Measurements from ENCODE around the gene AK2. TPM values are rescaled to one million over a fixed set of nuclear protein-coding genes. Genes with fewer than 3 reads are reported as not detected.

AK2 gene
- polyA plus RNA-seq, 3 donors, result 68.8 to 180 (median 162) TPM

DNA sequence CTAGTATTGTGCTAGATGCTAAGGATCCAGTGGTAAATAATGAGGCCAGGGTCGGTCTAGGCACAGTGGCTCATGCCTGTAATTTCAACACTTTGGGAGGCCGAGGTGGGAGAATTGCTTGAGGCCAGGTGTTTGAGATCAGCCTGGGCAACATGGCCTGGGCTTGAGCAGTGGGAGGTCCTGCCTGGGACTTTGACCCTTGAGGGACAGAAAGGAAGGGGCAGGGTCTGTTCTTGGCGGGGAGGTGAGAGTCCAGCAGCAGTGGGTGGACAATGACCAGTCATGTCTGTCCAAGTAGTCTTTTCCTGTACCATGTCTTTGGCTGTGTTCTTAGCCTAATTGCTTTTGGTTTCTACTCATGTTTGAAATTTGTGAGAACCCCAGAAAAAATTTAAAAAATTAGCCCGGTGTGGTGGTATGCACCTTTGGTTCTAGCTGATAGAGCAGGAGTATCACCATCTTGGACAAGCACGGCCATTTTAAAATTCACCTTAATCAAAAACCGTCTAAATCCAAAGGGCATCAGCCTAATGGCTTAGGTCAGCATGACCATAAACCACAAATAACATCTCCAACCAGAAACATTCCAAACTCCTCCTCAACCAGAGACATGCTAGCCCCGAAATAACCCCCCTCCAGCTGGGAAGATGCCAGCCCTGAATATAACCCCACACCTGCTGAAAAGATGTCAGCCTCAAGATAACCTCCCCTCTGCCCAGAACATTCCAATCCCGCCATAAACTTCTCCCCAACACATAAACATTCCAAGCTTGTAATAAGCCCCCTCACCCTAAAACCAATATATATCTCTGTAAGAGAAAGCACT, 6.8 kb upstream of the AK2 start:
- TF ChIP-seq, protein P1, sequence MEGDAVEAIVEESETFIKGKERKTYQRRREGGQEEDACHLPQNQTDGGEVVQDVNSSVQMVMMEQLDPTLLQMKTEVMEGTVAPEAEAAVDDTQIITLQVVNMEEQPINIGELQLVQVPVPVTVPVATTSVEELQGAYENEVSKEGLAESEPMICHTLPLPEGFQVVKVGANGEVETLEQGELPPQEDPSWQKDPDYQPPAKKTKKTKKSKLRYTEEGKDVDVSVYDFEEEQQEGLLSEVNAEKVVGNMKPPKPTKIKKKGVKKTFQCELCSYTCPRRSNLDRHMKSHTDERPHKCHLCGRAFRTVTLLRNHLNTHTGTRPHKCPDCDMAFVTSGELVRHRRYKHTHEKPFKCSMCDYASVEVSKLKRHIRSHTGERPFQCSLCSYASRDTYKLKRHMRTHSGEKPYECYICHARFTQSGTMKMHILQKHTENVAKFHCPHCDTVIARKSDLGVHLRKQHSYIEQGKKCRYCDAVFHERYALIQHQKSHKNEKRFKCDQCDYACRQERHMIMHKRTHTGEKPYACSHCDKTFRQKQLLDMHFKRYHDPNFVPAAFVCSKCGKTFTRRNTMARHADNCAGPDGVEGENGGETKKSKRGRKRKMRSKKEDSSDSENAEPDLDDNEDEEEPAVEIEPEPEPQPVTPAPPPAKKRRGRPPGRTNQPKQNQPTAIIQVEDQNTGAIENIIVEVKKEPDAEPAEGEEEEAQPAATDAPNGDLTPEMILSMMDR (IDR thresholded peaks at IDR 0.05), result no peak
- WGBS (ENCODE audit: insufficient coverage), result 100% methylated on average over 6 of the region's 8 CpGs
- H4K20me1 ChIP-seq (ENCODE audit: insufficient read depth, low read length), result no peaks in the 10 kb centered on the region
- no peak overlapping the region for H3K4me2 ChIP-seq (replicated peaks; ENCODE audit: extremely low read depth, low read length, poor library complexity, severe bottlenecking)
- H3K36me3 Mint-ChIP-seq, result no peaks in the 10 kb centered on the region
- no peak overlapping the region for H3K27ac Mint-ChIP-seq
- peaks cover 0 to 2% (median 0%) of the 10 kb centered on the region in 7 donors for H3K9me3 Mint-ChIP-seq
- H2AFZ ChIP-seq (ENCODE audit: insufficient read depth, low read depth, low read length, poor library complexity, severe bottlenecking), result no peak overlapping the region
- no peak for DNase-seq
- H3K79me2 ChIP-seq (ENCODE audit: insufficient read depth, low read length), result no peaks in the 10 kb centered on the region
- H3K27me3 Mint-ChIP-seq (ENCODE audit: low read depth in 3 of 3), result peaks cover 0 to 5% (median 2%) of the 10 kb centered on the region in 3 donors
- no peak overlapping the region for H3K27ac ChIP-seq (ENCODE audit: low read depth in 1 of 2, low read length in 2 of 2)
- H3K9ac ChIP-seq (ENCODE audit: insufficient read depth, low read length, poor library complexity, severe bottlenecking), result no peak overlapping the region
- H3K9me3 ChIP-seq (replicated peaks in 1 of 2; ENCODE audit: control insufficient read depth in 1 of 2, insufficient read depth in 1 of 2, low read length in 2 of 2), result no peaks in the 10 kb centered on the region
- H3K4me3 Mint-ChIP-seq, result no peak overlapping the region
- intact Hi-C loops (cut with micrococcal nuclease), result no loop called here
- peaks cover 31 to 45% of the 10 kb centered on the region in 2 donors for H3K4me1 ChIP-seq (ENCODE audit: control insufficient read depth in 1 of 2, insufficient read depth in 2 of 2, low read length in 2 of 2)
- H3K4me3 ChIP-seq (replicated peaks in 1 of 3; ENCODE audit: low read depth in 2 of 3, low read length in 3 of 3), result no peak overlapping the region
- H3K4me1 Mint-ChIP-seq, result peaks cover 40% of the 10 kb centered on the region
- no peaks in the 10 kb centered on the region for H3K27me3 ChIP-seq (ENCODE audit: control insufficient read depth in 2 of 2, insufficient read depth in 2 of 2, low read length in 2 of 2)
- H3K36me3 ChIP-seq (replicated peaks in 1 of 2; ENCODE audit: control insufficient read depth in 1 of 2, insufficient read depth in 2 of 2, low read length in 2 of 2), result no peaks in the 10 kb centered on the region

DNA sequence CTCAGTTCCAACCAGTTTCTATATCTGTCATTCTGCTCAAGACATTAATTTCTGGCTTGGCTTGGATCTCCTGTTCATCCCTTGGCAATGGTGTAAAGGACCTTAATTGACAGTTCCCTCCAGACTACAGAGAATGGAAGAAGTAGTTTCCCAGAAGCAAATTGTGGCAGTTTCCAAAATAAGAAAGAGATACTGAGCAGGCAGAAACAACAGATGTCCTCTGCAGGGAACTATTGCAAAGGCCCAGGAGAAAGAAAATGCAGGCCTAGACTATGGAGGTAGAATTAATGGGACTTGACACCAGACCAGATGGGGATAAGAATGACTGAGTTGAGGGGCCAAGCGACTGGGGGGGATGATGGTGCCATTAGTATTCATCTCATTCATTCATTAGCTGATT, 6.1 kb upstream of the AK2 start:
- Mint-ChIP-seq H3K9me3 (peaks cover 0 to 2% (median 0%) of the 10 kb centered on the region in 7 donors), H3K36me3 (no peaks in the 10 kb centered on the region), H3K27ac (no peak overlapping the region), H3K4me3 (no peak overlapping the region), H3K27me3 (ENCODE audit: low read depth in 3 of 3) (peaks cover 0 to 5% (median 2%) of the 10 kb centered on the region in 3 donors), H3K4me1 (peaks cover 40% of the 10 kb centered on the region)
- no peaks in the 10 kb centered on the region for H3K36me3 ChIP-seq (replicated peaks in 1 of 2; ENCODE audit: control insufficient read depth in 1 of 2, insufficient read depth in 2 of 2, low read length in 2 of 2)
- no peak overlapping the region for H3K27ac ChIP-seq (ENCODE audit: low read depth in 1 of 2, low read length in 2 of 2)
- H3K9ac ChIP-seq (ENCODE audit: insufficient read depth, low read length, poor library complexity, severe bottlenecking), result no peak overlapping the region
- no peaks in the 10 kb centered on the region for H4K20me1 ChIP-seq (ENCODE audit: insufficient read depth, low read length)
- no peak overlapping the region for H3K4me3 ChIP-seq (replicated peaks in 1 of 3; ENCODE audit: low read depth in 2 of 3, low read length in 3 of 3)
- intact Hi-C loops (cut with micrococcal nuclease), result no loop called here
- H2AFZ ChIP-seq (ENCODE audit: insufficient read depth, low read depth, low read length, poor library complexity, severe bottlenecking), result no peak overlapping the region
- no peak overlapping the region for H3K4me2 ChIP-seq (replicated peaks; ENCODE audit: extremely low read depth, low read length, poor library complexity, severe bottlenecking)
- WGBS (ENCODE audit: insufficient coverage), result no CpG with 5 or more reads among the region's 1 CpG
- no peaks in the 10 kb centered on the region for H3K79me2 ChIP-seq (ENCODE audit: insufficient read depth, low read length)
- DNase-seq, result no peak
- H3K9me3 ChIP-seq (replicated peaks in 1 of 2; ENCODE audit: control insufficient read depth in 1 of 2, insufficient read depth in 1 of 2, low read length in 2 of 2), result no peaks in the 10 kb centered on the region
- TF ChIP-seq, protein P1 (IDR thresholded peaks at IDR 0.05), result no peak
- no peaks in the 10 kb centered on the region for H3K27me3 ChIP-seq (ENCODE audit: control insufficient read depth in 2 of 2, insufficient read depth in 2 of 2, low read length in 2 of 2)
- H3K4me1 ChIP-seq (ENCODE audit: control insufficient read depth in 1 of 2, insufficient read depth in 2 of 2, low read length in 2 of 2), result peaks cover 32 to 45% of the 10 kb centered on the region in 2 donors

Data from CD14-positive monocyte (primary cell).